HepG2 (cell line): ENCODE measurements around the gene SFXN5. TPM values are rescaled to one million over a fixed set of nuclear protein-coding genes. Genes with fewer than 3 reads are reported as not detected.

Experiments
- ARID2 ChIP-seq: sonication (generic); formaldehyde crosslinking; IDR thresholded peaks from 2 replicates; pipeline ENCODE4 v1.8.1; 2022; ENCODE audit warnings: mild to moderate bottlenecking, missing genetic modification reagents, borderline replicate concordance
- ARID5B ChIP-seq: IDR thresholded peaks from 2 replicates; pipeline ENCODE4 v1.4.0; 2020; ENCODE audit warnings: mild to moderate bottlenecking, missing genetic modification reagents
- BRF2 ChIP-seq: sonication (generic); formaldehyde crosslinking; IDR thresholded peaks from 2 replicates; pipeline ENCODE4 v1.8.1; 2022; ENCODE audit warnings: mild to moderate bottlenecking, missing genetic modification reagents
- CENPBD1 ChIP-seq: sonication (generic); formaldehyde crosslinking; IDR thresholded peaks from 2 replicates; pipeline ENCODE4 v1.8.0; 2022; ENCODE audit warnings: missing genetic modification reagents, low read depth, mild to moderate bottlenecking, borderline replicate concordance
- GMEB2 ChIP-seq: IDR thresholded peaks from 2 replicates; pipeline ENCODE4 v1.6.1; 2016; ENCODE audit warnings: missing biosample characterization, missing genetic modification reagents, low read depth
- JDP2 ChIP-seq: sonication (generic); formaldehyde crosslinking; IDR thresholded peaks from 2 replicates; pipeline ENCODE4 v1.8.1; 2022; ENCODE audit warnings: missing genetic modification reagents, borderline replicate concordance
- KAT2B ChIP-seq: fragments of 150-350 bp; IDR thresholded peaks from 2 replicates; pipeline ENCODE4 v1.6.1; 2014; ENCODE audit warnings: low read depth, low read length, borderline replicate concordance
- KDM1A ChIP-seq: IDR thresholded peaks from 2 replicates; pipeline ENCODE4 v1.6.1; 2016; ENCODE audit warnings: missing compliant biosample characterization
- MTA3 ChIP-seq: sonication (generic); formaldehyde crosslinking; IDR thresholded peaks from 2 replicates; pipeline ENCODE4 v1.4.0; 2020; ENCODE audit warnings: missing genetic modification reagents
- PAF1 ChIP-seq: IDR thresholded peaks from 2 replicates; pipeline ENCODE4 v1.6.1; 2016; ENCODE audit warnings: missing genetic modification reagents, missing compliant biosample characterization
- RARA ChIP-seq: IDR thresholded peaks from 2 replicates; pipeline ENCODE4 v1.6.1; 2016; ENCODE audit warnings: missing genetic modification reagents, missing compliant biosample characterization
- RBM22 ChIP-seq: fragments of 200-400 bp; formaldehyde crosslinking; optimal IDR thresholded peaks from 2 replicates; pipeline ENCODE3; 2017; ENCODE audit warnings: mild to moderate bottlenecking, low read length, moderate library complexity
- TIGD3 ChIP-seq: sonication (generic); formaldehyde crosslinking; IDR thresholded peaks from 2 replicates; pipeline ENCODE4 v1.5.1; 2020; ENCODE audit warnings: mild to moderate bottlenecking, missing genetic modification reagents, borderline replicate concordance
- USF2 ChIP-seq, 2 experiments: sonication (generic) in 1 of 2; formaldehyde crosslinking in 1 of 2; IDR thresholded peaks; 2 replicates each; pipeline versions ENCODE4 v1.5.1 to v1.6.1; 2011 to 2020; ENCODE audit warnings: borderline replicate concordance in 1 of 2, low read depth in 1 of 2, low read length in 1 of 2, mild to moderate bottlenecking in 1 of 2, missing genetic modification reagents in 1 of 2, moderate library complexity in 1 of 2
- YEATS2 ChIP-seq: sonication (generic); formaldehyde crosslinking; IDR thresholded peaks from 2 replicates; pipeline ENCODE4 v1.4.0; 2020; ENCODE audit warnings: missing genetic modification reagents, borderline replicate concordance
- ZBTB3 ChIP-seq: sonication (generic); formaldehyde crosslinking; IDR thresholded peaks from 2 replicates; pipeline ENCODE4 v1.4.0; 2020; ENCODE audit warnings: low read depth, mild to moderate bottlenecking, moderate library complexity, missing genetic modification reagents, borderline replicate concordance
- ZKSCAN5 ChIP-seq: sonication (generic); formaldehyde crosslinking; IDR thresholded peaks from 2 replicates; pipeline ENCODE4 v1.5.1; 2020; ENCODE audit warnings: mild to moderate bottlenecking, missing genetic modification reagents
- ZNF101 ChIP-seq: sonication (generic); formaldehyde crosslinking; IDR thresholded peaks from 2 replicates; pipeline ENCODE4 v1.4.0; 2020; ENCODE audit warnings: mild to moderate bottlenecking, low read depth, missing genetic modification reagents, borderline replicate concordance
- ZSCAN25 ChIP-seq: sonication (generic); formaldehyde crosslinking; IDR thresholded peaks from 2 replicates; pipeline ENCODE4 v1.8.0; 2022; ENCODE audit warnings: mild to moderate bottlenecking, missing genetic modification reagents
- polyA plus RNA-seq, 8 experiments: library from polyadenylated mRNA; depleted of rRNA in 3 of 8; stranded (reverse) in 7 of 8; unstranded in 1 of 8; fragments of >200 nt; fragmentation: Illumina TruSeq in 4 of 8; extraction: Trizol in 4 of 8; gene quantifications; 2 replicates each; pipeline versions ENCODE4 v1.2.1 to v1.2.3, GENCODE V29; 2011 to 2016; ENCODE audit warnings: low read depth in 4 of 8, missing spikeins in 1 of 8, mixed read lengths in 1 of 8; ENCODE audit not compliant: insufficient read depth in 1 of 8
- total RNA-seq, 5 experiments: library from RNA; depleted of rRNA; stranded (reverse); fragments of >200 nt; fragmentation: Illumina TruSeq; extraction: Trizol; gene quantifications; 2 replicates each; pipeline ENCODE4 v1.2.3, GENCODE V29; 2016; ENCODE audit warnings: low read depth in 1 of 5

SFXN5 gene
- total and polyA plus RNA-seq, 2 of the 13 experiments (the other 11 are each of a cell fraction or from before 2014, with no cell fraction given): 34.9 to 37.4 TPM

GRCh38 chr2:73085691-73086090 is 14.2 kb upstream of the SFXN5 start (continued):
- TF ChIP-seq GMEB2 (no peak), ZNF101 (CRISPR knock-in tag) (no peak), CENPBD1 (no peak), ZBTB3 (no peak), RARA (CRISPR knock-in tag) (no peak), ARID2 (no peak), ZSCAN25 (CRISPR knock-in tag) (peak; percentile 61; the same call in 1 of the 2 replicates), KDM1A (CRISPR knock-in tag) (no peak), YEATS2 (CRISPR knock-in tag) (no peak), RBM22 (no peak), ZKSCAN5 (0 out of 2 replicates have a peak, but pooled peaks have one; percentile 23), PAF1 (no peak), ARID5B (no peak), MTA3 (CRISPR knock-in tag) (no peak), USF2 (IDR thresholded peaks at IDR 0.05; ENCODE audit: low read depth, low read length) (no peak), USF2 (CRISPR knock-in tag; IDR thresholded peaks at IDR 0.05; ENCODE audit: borderline replicate concordance) (no peak), BRF2 (no peak), JDP2 (no peak), KAT2B (no peak), TIGD3 (CRISPR knock-in tag) (no peak)
